ENCODE measurements around the gene MRPS14. TPM values are rescaled to one million over a fixed set of nuclear protein-coding genes. Genes with fewer than 3 reads are reported as not detected.
A peak's percentile ranks its signal among the peaks of the same experiment; 100 is the strongest.

Gene MRPS14
- total RNA-seq, 1 experiment from 2014 or later, result 29.4 TPM

DNA sequence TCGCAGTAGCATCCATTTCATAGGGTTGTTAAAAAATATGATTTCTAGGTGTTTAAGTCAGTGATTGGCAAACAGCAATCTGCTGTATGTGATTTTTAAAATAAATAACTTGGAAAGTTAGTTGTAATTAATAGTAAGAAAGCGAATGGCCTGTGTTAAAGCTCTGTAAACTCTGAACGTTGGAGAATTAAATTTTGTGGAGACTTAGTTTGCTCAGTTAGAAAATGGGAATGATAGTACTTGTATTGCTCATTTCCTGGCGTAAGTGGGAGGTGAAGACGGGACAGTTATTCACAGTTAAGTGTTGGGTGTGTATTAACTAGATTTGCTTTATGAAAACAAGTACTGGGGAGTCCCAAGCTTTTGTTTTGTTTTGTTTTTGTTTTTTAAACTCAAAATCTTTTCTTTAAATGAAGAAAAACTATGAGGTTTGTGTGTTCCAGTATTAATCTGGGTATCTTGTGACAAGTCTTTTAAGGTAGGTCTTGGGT is 22.5 kb downstream of the MRPS14 start (continued):
- TF ChIP-seq EZH2phosphoT487 (IDR thresholded peaks at IDR 0.05; ENCODE audit: borderline replicate concordance) (no peak), JUND (IDR thresholded peaks at IDR 0.05) (no peak)

DNA sequence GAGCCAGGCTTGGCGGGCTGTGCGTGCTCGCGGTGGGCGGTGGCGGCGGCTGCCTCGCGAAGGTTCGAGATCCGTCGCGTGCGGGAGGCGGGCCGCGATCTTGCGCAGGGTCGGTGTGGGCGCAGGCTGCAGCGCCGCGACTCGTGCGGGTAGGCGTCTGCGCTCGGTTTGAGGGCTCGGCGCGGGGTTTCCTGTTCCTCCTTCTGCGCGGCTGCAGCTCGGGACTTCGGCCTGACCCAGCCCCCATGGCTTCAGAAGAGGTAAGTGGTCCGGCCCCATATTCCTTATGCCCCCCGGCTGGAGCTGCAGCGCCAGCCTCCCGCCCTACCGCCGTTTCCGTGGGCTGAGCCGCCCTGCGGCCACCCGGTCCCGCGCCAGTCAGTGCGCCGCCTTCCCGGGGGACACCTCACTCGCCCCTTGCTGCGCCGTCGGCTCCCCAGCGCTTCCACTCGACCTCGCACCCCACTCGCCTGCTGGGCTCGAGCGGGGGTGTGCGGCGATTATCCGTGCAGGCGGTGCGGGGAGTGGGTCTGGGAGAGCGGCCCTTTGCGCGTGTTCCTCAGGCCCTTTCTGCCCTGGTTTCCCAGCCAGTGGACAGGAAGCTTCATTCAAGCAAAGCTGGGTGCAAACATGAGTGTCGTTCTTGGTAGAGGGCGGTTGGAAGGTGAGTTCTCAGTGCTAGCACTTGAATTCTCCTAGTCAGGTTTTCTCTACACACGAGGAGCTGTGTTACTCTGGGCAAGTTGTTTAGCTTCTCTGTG is 23.1 kb downstream of the MRPS14 start, which contains the start of gene CACYBP:
TSS of gene CACYBP (plus strand) at position 12 of the 761 bp plus-strand sequence. CDS start at position 246, 234 bp downstream.
- BruUV-seq (replicated peaks), result no TSS peak
- Histone ChIP-seq H3K27ac (ENCODE audit: low read depth, low read length) (peak within 1 kb of the TSS; percentile 77), H3K4me1 (ENCODE audit: control insufficient read depth in 1 of 2, insufficient read depth in 2 of 2, low read length in 2 of 2) (peaks cover 8 to 32% of the 10 kb centered on the region in 2 experiments), H3K27me3 (ENCODE audit: insufficient read depth, low read length) (no peaks in the 10 kb centered on the region), H3K4me2 (ENCODE audit: low read length) (peak within 1 kb of the TSS; percentile 91), H4K20me1 (ENCODE audit: insufficient read depth) (peaks cover 22% of the 10 kb centered on the region; the same call in 1 of the 2 replicates), H3K4me3 (replicated peaks in 1 of 2; ENCODE audit: low read depth in 1 of 2, low read length in 2 of 2) (peak within 1 kb of the TSS; percentile 87 to 96), H3K9me2 (ENCODE audit: insufficient read depth) (no peaks in the 10 kb centered on the region), H2AFZ (ENCODE audit: low read depth, low read length, poor library complexity, severe bottlenecking) (peak within 1 kb of the TSS; percentile 64), H3K79me2 (ENCODE audit: insufficient read depth, low read length) (peaks cover 61% of the 10 kb centered on the region), H3K9ac (ENCODE audit: low read length) (peak within 1 kb of the TSS; percentile 99), H3K9me3 (ENCODE audit: control insufficient read depth in 1 of 2, insufficient read depth in 1 of 2, low read depth in 1 of 2, low read length in 2 of 2) (no peaks in the 10 kb centered on the region), H3K36me3 (ENCODE audit: control insufficient read depth in 1 of 2, insufficient read depth in 2 of 2, low read length in 2 of 2) (no peaks in the 10 kb centered on the region; a peak in 1 of 4 replicates)
- ChIA-PET RAD21 (ENCODE audit: low non-redundant PET in 1 of 2, low total read pairs in 2 of 2, uncharacterized antibody in 2 of 2, unreplicated experiment in 2 of 2) (interaction anchor here in 1 of 2 experiments (1.1 kb wide), 1 partner anchor 125 kb away, joined by 3 read pairs; no protein-coding TSS in a partner anchor), POLR2A (interaction anchor here (0.6 to 2.6 kb wide), 12 partner anchors 11 to 224 kb away, joined by 3 to 21 read pairs (median 4); partner anchors contain the start of gene MRPS14), CTCF (interaction anchor here (0.9 to 1.5 kb wide), 4 partner anchors 11 to 117 kb away, joined by 3 to 6 read pairs (median 4); no protein-coding TSS in a partner anchor)
- intact Hi-C loops (cut with micrococcal nuclease), result loop anchor here (5.0 kb wide), 1 partner anchor 738 kb away; no protein-coding TSS in a partner anchor
- TF ChIP-seq POLR2AphosphoS5 (IDR thresholded peaks at IDR 0.05; ENCODE audit: low read depth, low read length), result peak; percentile 81
- TF ChIP-seq SP1 (IDR thresholded peaks at IDR 0.05; ENCODE audit: low read depth), result no peak
- TF ChIP-seq, protein P1, sequence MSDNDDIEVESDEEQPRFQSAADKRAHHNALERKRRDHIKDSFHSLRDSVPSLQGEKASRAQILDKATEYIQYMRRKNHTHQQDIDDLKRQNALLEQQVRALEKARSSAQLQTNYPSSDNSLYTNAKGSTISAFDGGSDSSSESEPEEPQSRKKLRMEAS (IDR thresholded peaks at IDR 0.05), result peak; percentile 95
- peak; percentile 43; the same call in 1 of the 2 replicates for TF ChIP-seq ZFX (IDR thresholded peaks at IDR 0.05)
- peak; percentile 57 for TF ChIP-seq POLR2A (IDR thresholded peaks at IDR 0.05; ENCODE audit: borderline replicate concordance, extremely low read depth, insufficient read depth, insufficient read length)
- ATAC-seq (no peak), DNase-seq (ENCODE audit: low read depth, low spot score) (no peak)

Measured in HCT116 (cell line).